HG03432 (cell line): Measurements from ENCODE around the gene GET4.

ENCODE experiments used
- ATAC-seq: cut with Tn5 transposase; IDR thresholded peaks from one replicate; pipeline ENCODE4 v1.9.1; 2021; ENCODE audit warnings: mild to moderate bottlenecking, moderate library complexity; ENCODE audit not compliant: unreplicated experiment

GET4 gene, protein sequence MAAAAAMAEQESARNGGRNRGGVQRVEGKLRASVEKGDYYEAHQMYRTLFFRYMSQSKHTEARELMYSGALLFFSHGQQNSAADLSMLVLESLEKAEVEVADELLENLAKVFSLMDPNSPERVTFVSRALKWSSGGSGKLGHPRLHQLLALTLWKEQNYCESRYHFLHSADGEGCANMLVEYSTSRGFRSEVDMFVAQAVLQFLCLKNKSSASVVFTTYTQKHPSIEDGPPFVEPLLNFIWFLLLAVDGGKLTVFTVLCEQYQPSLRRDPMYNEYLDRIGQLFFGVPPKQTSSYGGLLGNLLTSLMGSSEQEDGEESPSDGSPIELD

GRCh38 chr7:876077-876971 is at the start of gene GET4:
GET4 (plus strand) TSS chr7:876554; CDS start chr7:876646, 92 bp downstream.
- ATAC-seq: peak; percentile 78

- no peak for ATAC-seq
These were observed 47.4 kb upstream of the GET4 start for GRCh38 chr7:828793-829561.

GRCh38 chr7:830069-830468 is 46.3 kb upstream of the GET4 start:
- ATAC-seq: no peak

DNA sequence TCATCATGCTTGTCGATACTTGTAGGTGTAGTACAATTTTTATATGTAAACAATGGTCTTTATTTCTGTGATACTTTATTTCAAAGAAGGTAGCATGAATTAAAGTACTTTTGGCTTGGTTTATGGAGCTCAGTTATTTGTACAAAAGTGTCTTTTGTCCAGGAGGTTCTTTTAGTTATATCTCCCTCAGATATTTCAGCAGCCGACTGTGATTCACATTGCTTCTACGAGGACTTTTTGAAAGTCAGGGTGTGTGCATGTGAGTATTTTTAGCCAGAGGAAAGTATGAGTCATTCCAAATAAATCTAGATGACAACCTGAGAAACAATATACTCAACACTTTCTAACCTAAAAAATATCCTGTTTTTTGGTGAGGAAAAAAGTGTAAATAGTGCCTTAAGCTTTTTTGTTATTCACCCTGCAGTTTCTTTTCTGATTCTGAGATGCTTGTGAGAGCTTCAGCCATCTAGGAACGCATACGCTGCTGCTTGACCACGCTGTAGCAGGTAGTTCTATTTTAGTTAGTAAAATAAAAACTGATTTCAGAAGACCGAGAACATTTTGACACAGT is 44.7 kb upstream of the GET4 start:
- peak; percentile 79 for ATAC-seq

GRCh38 chr7:832167-832967 is 44.0 kb upstream of the GET4 start, which contains the start of gene SUN1:
SUN1 (plus strand) TSS chr7:832476; CDS start chr7:832525, 49 bp downstream.
- ATAC-seq: peak; percentile 48

- no peak for ATAC-seq
These were observed 43.4 kb upstream of the GET4 start for GRCh38 chr7:832968-833424.

DNA sequence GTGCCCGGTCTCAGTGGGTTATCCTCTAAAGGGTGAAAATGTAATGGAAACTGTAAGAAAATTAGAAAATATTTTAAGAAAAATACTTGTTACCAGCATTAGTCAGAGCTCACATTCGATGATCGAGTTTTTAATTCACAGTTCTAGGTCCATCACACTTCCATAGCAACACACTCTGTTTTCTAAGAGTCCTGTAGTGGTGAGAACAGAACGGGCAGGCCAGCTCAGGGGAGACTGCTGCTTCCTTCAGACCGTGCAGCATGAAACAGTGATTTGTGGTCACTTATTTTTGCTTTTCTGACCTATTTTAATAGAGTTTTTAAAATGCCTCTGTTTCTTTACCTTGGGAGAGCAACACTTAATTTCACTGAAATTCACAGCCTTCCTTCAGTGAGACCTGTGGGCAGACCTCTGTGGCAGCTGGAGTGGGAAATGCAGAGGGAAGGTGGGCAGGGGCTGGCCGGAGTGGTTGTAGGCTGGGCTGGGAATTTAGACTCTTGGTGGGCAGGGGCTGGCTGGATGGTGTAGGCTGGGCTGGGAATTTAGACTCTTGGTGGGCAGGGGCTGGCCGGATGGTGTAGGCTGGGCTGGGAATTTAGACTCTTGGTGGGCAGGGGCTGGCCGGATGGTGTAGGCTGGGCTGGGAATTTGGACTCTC is 42.6 kb upstream of the GET4 start:
- ATAC-seq: no peak

DNA sequence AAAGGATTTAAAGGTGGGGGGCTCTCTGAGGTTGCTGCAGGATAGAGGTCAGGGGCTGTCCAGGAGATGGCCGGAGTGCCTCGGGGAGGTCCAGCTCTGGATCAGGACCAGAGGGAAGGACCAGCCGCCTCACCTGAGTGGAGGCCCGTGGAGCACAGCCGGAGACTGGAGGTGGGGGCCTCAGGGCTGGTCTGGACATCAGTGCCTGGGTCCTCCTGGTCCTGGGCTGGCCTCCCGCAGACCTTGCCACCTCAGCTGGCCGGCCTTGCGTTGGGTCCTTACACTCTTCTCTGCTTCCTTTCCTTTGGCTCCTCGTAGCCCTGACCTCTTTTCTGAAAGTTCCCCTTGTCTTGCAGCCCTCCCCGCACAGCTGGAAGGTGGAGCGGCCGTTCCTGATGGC is 42.1 kb upstream of the GET4 start:
- ATAC-seq: no peak

DNA sequence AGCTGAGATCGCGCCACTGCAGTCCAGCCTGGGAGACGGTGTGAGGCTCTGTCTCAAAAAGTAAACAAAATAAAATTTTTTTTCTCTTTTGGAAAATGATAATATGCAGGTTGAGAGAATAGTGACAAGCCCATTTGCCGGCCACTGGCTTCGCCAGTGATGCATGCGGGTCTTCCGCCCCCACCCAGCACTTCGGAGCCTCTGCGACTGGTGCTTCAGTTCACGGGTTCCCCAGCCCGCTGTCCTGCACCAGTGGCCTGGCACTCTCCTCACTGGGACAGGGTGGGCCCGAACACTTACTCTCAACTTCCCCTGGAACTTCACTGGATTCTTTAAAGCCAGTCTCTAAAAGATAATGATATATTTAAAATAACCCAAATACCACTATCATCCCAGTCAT is 41.3 kb upstream of the GET4 start:
- no peak for ATAC-seq

DNA sequence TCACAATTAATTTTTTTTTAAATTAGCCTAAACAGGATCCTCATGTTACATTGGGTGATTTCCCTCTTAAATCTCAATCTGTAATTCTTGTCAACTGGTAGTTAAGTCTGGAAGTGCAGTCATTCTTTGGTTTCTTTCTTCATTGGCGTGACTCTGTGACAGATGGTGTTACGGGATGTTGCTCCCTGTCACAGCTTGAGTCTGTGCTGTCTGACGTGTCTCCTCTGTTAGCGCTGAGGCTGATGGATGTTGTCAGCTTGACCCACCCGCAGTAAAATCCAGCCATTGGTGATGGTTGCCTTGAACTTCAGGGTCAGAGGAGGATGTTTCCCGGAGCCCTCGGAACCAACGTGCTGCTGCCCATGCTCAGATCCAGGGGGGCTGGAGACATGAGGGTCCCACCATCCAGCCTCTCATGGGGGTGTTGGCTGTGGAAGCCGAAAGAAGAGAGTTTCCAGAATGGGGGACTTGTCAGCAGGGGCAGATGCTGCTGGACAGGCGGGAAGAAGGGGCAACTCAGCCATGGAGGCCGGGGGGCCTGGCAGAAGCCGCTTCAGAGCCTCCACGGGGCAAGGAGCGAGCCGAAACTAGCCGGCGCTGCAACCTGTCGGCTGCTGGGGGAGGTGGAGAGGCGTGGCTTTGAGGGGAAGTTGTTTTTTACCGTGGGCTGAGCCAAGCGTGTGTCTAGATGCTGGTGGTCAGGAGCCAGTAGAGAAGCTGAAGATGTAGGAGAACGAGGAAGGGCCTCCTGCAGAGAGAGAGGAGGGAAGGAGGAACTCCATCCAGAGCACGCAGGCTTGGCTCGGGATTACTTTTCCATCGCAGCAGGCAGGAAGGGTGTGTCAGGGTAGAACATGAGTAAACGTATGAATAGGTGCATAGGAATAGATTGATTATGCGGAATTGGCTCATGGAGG is 40.6 kb upstream of the GET4 start:
- no peak for ATAC-seq

GRCh38 chr7:836429-836828 is 39.9 kb upstream of the GET4 start:
- no peak for ATAC-seq

DNA sequence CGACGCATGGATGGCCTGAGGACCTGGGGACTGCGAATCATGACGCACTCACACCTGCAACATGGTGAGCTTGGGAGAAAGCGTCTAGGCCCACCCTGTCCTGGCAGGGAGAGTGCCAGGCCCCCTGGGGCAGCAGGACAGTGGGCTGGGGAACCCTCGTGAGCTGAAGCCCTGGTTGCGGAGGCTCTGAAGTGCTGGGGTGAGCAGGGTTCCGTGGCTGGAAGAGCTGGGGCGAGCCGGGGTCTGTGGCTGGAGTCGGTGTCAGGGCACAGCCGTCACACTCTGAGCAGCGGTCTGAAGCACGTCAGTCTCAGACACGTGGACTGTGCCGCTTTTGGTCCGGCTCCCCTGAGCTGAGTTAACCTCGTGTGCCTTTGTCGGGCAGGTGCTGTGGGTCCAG is 39.4 kb upstream of the GET4 start:
- ATAC-seq: no peak

DNA sequence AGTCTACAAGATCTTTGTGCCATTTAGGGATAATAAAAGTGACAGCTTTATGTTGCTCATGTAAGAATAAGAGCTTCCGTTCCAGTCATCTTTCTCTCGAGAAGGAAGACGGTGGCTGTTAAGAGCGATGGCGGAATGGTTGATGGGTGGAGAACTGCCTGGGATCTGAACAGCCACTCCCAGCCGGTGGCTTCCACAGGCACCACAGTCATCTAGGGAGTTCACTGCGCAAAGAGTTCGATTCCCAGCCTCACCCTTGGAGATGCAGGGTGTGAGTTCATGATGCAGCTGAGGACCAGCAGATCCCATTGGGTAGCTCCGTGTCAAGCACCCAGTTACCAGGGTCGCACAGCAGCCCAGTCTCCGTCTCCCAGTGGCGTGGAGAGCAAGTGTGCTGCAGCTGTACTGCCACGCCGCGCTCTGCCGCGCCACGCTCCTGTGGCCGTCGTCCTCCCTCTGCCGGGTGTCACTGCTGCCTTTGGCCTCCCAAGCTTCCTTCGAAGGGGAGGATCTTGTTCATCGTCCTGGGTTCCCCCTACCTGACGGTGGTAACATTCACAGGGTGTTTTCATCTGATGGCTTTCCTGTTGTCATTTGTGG is 36.3 kb upstream of the GET4 start:
- ATAC-seq: no peak

GRCh38 chr7:841943-842342 is 34.4 kb upstream of the GET4 start:
- no peak for ATAC-seq

GRCh38 chr7:842431-843031 is 33.8 kb upstream of the GET4 start:
- ATAC-seq: no peak

GRCh38 chr7:843230-843629 is 33.1 kb upstream of the GET4 start:
- no peak for ATAC-seq

- no peak for ATAC-seq
These were observed 32.3 kb upstream of the GET4 start for GRCh38 chr7:844043-844442.

DNA sequence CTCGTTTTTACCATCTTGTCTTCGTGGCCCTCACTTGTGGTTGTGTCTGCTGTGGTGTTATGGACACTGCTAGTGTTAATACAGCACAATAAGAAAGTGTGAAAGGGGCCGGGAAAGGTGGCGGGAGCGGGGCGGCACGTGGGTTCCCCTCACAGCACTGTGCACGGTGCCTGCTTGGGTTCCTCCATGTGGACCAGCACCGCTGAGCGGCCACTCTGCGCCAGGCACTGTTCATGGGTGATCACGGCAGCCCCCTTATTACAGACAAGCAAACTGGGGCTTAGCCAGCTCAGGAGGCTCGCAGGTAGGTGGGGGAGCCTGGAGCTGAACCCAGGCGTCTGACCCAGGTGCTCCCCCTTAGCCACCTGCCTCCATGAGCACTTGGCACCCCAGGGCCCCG is 31.8 kb upstream of the GET4 start:
- no peak for ATAC-seq
